ENCODE measurements around the gene TOMT.

TOMT gene

GRCh38 chr11:72084076-72084475 lies 21.6 kb upstream of the TOMT start:
- no peaks in the 10 kb centered on the region for H3K9me3 ChIP-seq (ENCODE audit: severe bottlenecking)
- TF ChIP-seq CTCF (IDR thresholded peaks at IDR 0.05; ENCODE audit: poor library complexity, severe bottlenecking), result no peak
- peaks cover 15% of the 10 kb centered on the region for H3K4me1 ChIP-seq (ENCODE audit: insufficient read depth, poor library complexity, severe bottlenecking)
- H3K27me3 ChIP-seq (ENCODE audit: insufficient read depth, poor library complexity, severe bottlenecking), result no peaks in the 10 kb centered on the region
- no peak for DNase-seq (ENCODE audit: low spot score)
- H3K4me3 ChIP-seq (ENCODE audit: severe bottlenecking), result no peak overlapping the region
- H3K36me3 ChIP-seq (ENCODE audit: low read depth), result 0 out of 2 replicates have a peak, but pooled peaks cover 3% of the 10 kb centered on the region
- peak overlapping the region; percentile 65 for H3K27ac ChIP-seq (ENCODE audit: poor library complexity, severe bottlenecking)
- 0 out of 3 replicates have a peak, but pooled peaks have one; percentile 15 for ATAC-seq (ENCODE audit: low read depth)

- Histone ChIP-seq H3K27me3 (ENCODE audit: insufficient read depth, poor library complexity, severe bottlenecking) (no peaks in the 10 kb centered on the region), H3K4me3 (ENCODE audit: severe bottlenecking) (no peak overlapping the region), H3K36me3 (ENCODE audit: low read depth) (peaks cover 8% of the 10 kb centered on the region; the same call in 1 of the 2 replicates), H3K27ac (ENCODE audit: poor library complexity, severe bottlenecking) (peak overlapping the region; percentile 65), H3K4me1 (ENCODE audit: insufficient read depth, poor library complexity, severe bottlenecking) (peaks cover 15% of the 10 kb centered on the region), H3K9me3 (ENCODE audit: severe bottlenecking) (no peaks in the 10 kb centered on the region)
- no peak for TF ChIP-seq CTCF (IDR thresholded peaks at IDR 0.05; ENCODE audit: poor library complexity, severe bottlenecking)
- no peak for DNase-seq (ENCODE audit: low spot score)
- ATAC-seq (ENCODE audit: low read depth), result no peak
These were observed 20.8 kb upstream of the TOMT start for GRCh38 chr11:72084965-72085364.

- peaks cover 16% of the 10 kb centered on the region for H3K36me3 ChIP-seq (ENCODE audit: low read depth)
- H3K27me3 ChIP-seq (ENCODE audit: insufficient read depth, poor library complexity, severe bottlenecking), result no peaks in the 10 kb centered on the region
- peaks cover 15% of the 10 kb centered on the region for H3K4me1 ChIP-seq (ENCODE audit: insufficient read depth, poor library complexity, severe bottlenecking)
- no peak for TF ChIP-seq CTCF (IDR thresholded peaks at IDR 0.05; ENCODE audit: poor library complexity, severe bottlenecking)
- no peaks in the 10 kb centered on the region for H3K9me3 ChIP-seq (ENCODE audit: severe bottlenecking)
- H3K27ac ChIP-seq (ENCODE audit: poor library complexity, severe bottlenecking), result no peak overlapping the region
- DNase-seq (ENCODE audit: low spot score) (no peak), ATAC-seq (ENCODE audit: low read depth) (no peak)
- no peak overlapping the region for H3K4me3 ChIP-seq (ENCODE audit: severe bottlenecking)
These were observed 19.9 kb upstream of the TOMT start for GRCh38 chr11:72085621-72086351.

GRCh38 chr11:72088076-72088808 lies 17.5 kb upstream of the TOMT start:
- no peak for TF ChIP-seq CTCF (IDR thresholded peaks at IDR 0.05; ENCODE audit: poor library complexity, severe bottlenecking)
- Histone ChIP-seq H3K27me3 (ENCODE audit: insufficient read depth, poor library complexity, severe bottlenecking) (no peaks in the 10 kb centered on the region), H3K4me3 (ENCODE audit: severe bottlenecking) (no peak overlapping the region), H3K36me3 (ENCODE audit: low read depth) (peaks cover 16% of the 10 kb centered on the region), H3K27ac (ENCODE audit: poor library complexity, severe bottlenecking) (no peak overlapping the region), H3K4me1 (ENCODE audit: insufficient read depth, poor library complexity, severe bottlenecking) (peaks cover 15% of the 10 kb centered on the region), H3K9me3 (ENCODE audit: severe bottlenecking) (no peaks in the 10 kb centered on the region)
- DNase-seq (ENCODE audit: low spot score) (no peak), ATAC-seq (ENCODE audit: low read depth) (no peak)
